GM12878 (cell line): ENCODE data around the gene GAREM1. TPM values are rescaled to one million over a fixed set of nuclear protein-coding genes. Genes with fewer than 3 reads are reported as not detected.

Experiments
- ATAC-seq: fragments of 200-7000 bp; cut with Tn5 transposase; 3 replicates; pipeline ENCODE4 v1.9.1; 2020; ENCODE audit warnings: mild to moderate bottlenecking, moderate library complexity
- BruUV-seq: library from RNA; stranded (reverse); fragments of 400-500 nt; replicated peaks from 2 replicates; lab custom pipeline; 2021; lab: Mats Ljungman, UMichigan
- CTCF ChIA-PET: fragments of 300-600 bp; sonication (Branson Sonifier 250); formaldehyde crosslinking; extraction: SDS; loops from one replicate; lab custom pipeline; 2021; ENCODE audit warnings: inconsistent platforms; lab: Yijun Ruan, JAX
- POLR2A ChIA-PET: fragments of 350-600 bp; formaldehyde crosslinking; extraction: SDS; loops from one replicate; lab custom pipeline; 2021; ENCODE audit warnings: inconsistent platforms; lab: Charles Lee
- RAD21 ChIA-PET: fragments of 300-600 bp; sonication (Branson Sonifier 250); formaldehyde crosslinking; loops from one replicate; lab custom pipeline; 2023; ENCODE audit warnings: antibody characterized with exemption; ENCODE audit not compliant: unreplicated experiment; lab: Charles Lee
- SMC1A ChIA-PET: fragments of 300-600 bp; sonication (Branson Sonifier 250); formaldehyde crosslinking; loops from one replicate; lab custom pipeline; 2023; ENCODE audit not compliant: unreplicated experiment, uncharacterized antibody; lab: Charles Lee
- DNase-seq: peaks from one replicate; pipeline ENCODE4 v3.0.0-alpha.2; 2011; ENCODE audit warnings: low read depth, low spot score
- FAIRE-seq: peaks from 3 replicates; lab custom pipeline; 2011; peaks lifted over from hg19 to GRCh38; lab: Jason Lieb, UNC
- H2AFZ ChIP-seq: 2 replicates; pipeline ENCODE4 v1.6.0; 2011; ENCODE audit warnings: low read depth, low read length, control low read depth; ENCODE audit not compliant: control insufficient read depth
- H3K27ac ChIP-seq: 2 replicates; pipeline ENCODE4 v1.5.1; 2011; ENCODE audit warnings: control low read depth; ENCODE audit not compliant: control insufficient read depth, insufficient read depth
- H3K27me3 ChIP-seq, 2 experiments: replicated peaks in 1 of 2; 2 replicates each; pipeline versions ENCODE4 v1.6.0 to v1.6.1; 2011; ENCODE audit warnings: low read length in 1 of 2; ENCODE audit not compliant: control insufficient read depth in 2 of 2, insufficient read depth in 2 of 2
- H3K36me3 ChIP-seq, 2 experiments: 2 replicates each; pipeline ENCODE4 v1.5.1; 2011; ENCODE audit warnings: low read length in 1 of 2; ENCODE audit not compliant: control insufficient read depth in 2 of 2, insufficient read depth in 2 of 2
- H3K4me1 ChIP-seq: 2 replicates; pipeline ENCODE4 v1.6.1; 2011; ENCODE audit warnings: mild to moderate bottlenecking, low read length, moderate library complexity, mixed read lengths; ENCODE audit not compliant: control insufficient read depth, insufficient read depth
- H3K4me2 ChIP-seq: 2 replicates; pipeline ENCODE4 v1.6.0; 2011; ENCODE audit warnings: control low read depth; ENCODE audit not compliant: control insufficient read depth, insufficient read depth
- H3K4me3 ChIP-seq: fragments of 200-600 bp; sonication (generic); 2 replicates; pipeline ENCODE4 v1.5.1; 2016
- H3K79me2 ChIP-seq: 2 replicates; pipeline ENCODE4 v1.6.0; 2011; ENCODE audit warnings: low read length; ENCODE audit not compliant: control insufficient read depth, insufficient read depth
- H3K9ac ChIP-seq: 2 replicates; pipeline ENCODE4 v1.8.0; 2011; ENCODE audit warnings: low read length, control low read depth, mixed read lengths; ENCODE audit not compliant: control insufficient read depth, insufficient read depth
- H3K9me3 ChIP-seq: replicated peaks from 3 replicates; pipeline ENCODE4 v1.5.1; 2011; ENCODE audit warnings: mild to moderate bottlenecking, low read length; ENCODE audit not compliant: control insufficient read depth, insufficient read depth
- H4K20me1 ChIP-seq: 2 replicates; pipeline ENCODE4 v1.6.0; 2011; ENCODE audit not compliant: control insufficient read depth, insufficient read depth
- BCL11A ChIP-seq: IDR thresholded peaks from 2 replicates; pipeline ENCODE4 v1.6.1; 2011; ENCODE audit warnings: low read depth, low read length
- CEBPB ChIP-seq, 2 experiments: fragments of 150-350 bp in 1 of 2; IDR thresholded peaks; 2 replicates each; pipeline ENCODE4 v1.6.1; 2012 to 2014; ENCODE audit warnings: low read depth in 2 of 2, low read length in 2 of 2, borderline replicate concordance in 1 of 2, inconsistent platforms in 1 of 2
- DPF2 ChIP-seq: fragments of 450-650 bp; IDR thresholded peaks from 2 replicates; pipeline ENCODE4 v1.6.1; 2017; ENCODE audit warnings: mild to moderate bottlenecking
- IKZF1 ChIP-seq: fragments of 450-650 bp; conservative IDR thresholded peaks from 2 replicates; pipeline ENCODE4 v1.6.1; 2017; ENCODE audit warnings: antibody characterized with exemption, mild to moderate bottlenecking
- MEF2A ChIP-seq: IDR thresholded peaks from 2 replicates; pipeline ENCODE4 v1.6.1; 2011; ENCODE audit warnings: low read depth, mild to moderate bottlenecking, low read length, moderate library complexity; ENCODE audit not compliant: insufficient read depth
- NFYA ChIP-seq: IDR thresholded peaks from 2 replicates; pipeline ENCODE4 v1.6.1; 2011; ENCODE audit warnings: low read depth, mild to moderate bottlenecking, low read length, improper control_type of control experiment, borderline replicate concordance
- PAX5 ChIP-seq: IDR thresholded peaks from 2 replicates; pipeline ENCODE4 v1.6.1; 2011; ENCODE audit warnings: low read depth, low read length, borderline replicate concordance
- PML ChIP-seq: IDR thresholded peaks from 2 replicates; pipeline ENCODE4 v1.6.1; 2012; ENCODE audit warnings: low read length, inconsistent platforms
- RAD21 ChIP-seq: IDR thresholded peaks from 2 replicates; pipeline ENCODE4 v1.6.1; 2011; ENCODE audit warnings: mild to moderate bottlenecking, low read depth, low read length, moderate library complexity; ENCODE audit not compliant: insufficient read depth
- SMC3 ChIP-seq: IDR thresholded peaks from 2 replicates; pipeline ENCODE4 v1.6.1; 2011; ENCODE audit warnings: low read length, improper control_type of control experiment, borderline replicate concordance
- ZBED1 ChIP-seq: IDR thresholded peaks from 2 replicates; pipeline ENCODE4 v1.6.1; 2016; ENCODE audit warnings: borderline replicate concordance
- ZNF207 ChIP-seq: fragments of 450-650 bp; IDR thresholded peaks from 2 replicates; pipeline ENCODE4 v1.6.1; 2014; ENCODE audit warnings: antibody characterized with exemption, mild to moderate bottlenecking, borderline replicate concordance
- WGBS: methylation state at CpG from one replicate; pipeline ENCODE4 v1.1.6; 2016; ENCODE audit warnings: low lambda C conversion rate; ENCODE audit not compliant: insufficient replicate concordance, insufficient coverage; ENCODE audit errors: missing lambda C conversion rate; 5-methylcytosine and 5-hydroxymethylcytosine counted together
- in situ Hi-C: fragments of 300-500 bp; cut with MboI; formaldehyde crosslinking; loops from 9 replicates; pipeline ENCODE4 v1.14.3; 2018; ENCODE audit warnings: mixed read lengths
- intact Hi-C: fragments of 100-400 bp; cut with micrococcal nuclease; formaldehyde crosslinking; loops from one replicate; pipeline ENCODE4 v1.14.2; 2022; ENCODE audit not compliant: unreplicated experiment
- polyA plus RNA-seq, 11 experiments: library from polyadenylated mRNA; depleted of rRNA in 4 of 11; unstranded in 6 of 11; stranded (reverse) in 5 of 11; fragments of >200 nt; fragmentation: Nextera tagmentation in 4 of 11; fragmentation: Illumina TruSeq in 1 of 11; extraction: Ambion mirVana in 4 of 11; extraction: Trizol in 1 of 11; gene quantifications; 1 replicate in 1 of 11; 2 replicates in 10 of 11; pipeline versions ENCODE4 v1.2.1 to v1.2.3, GENCODE V29; 2011 to 2016; ENCODE audit warnings: inconsistent platforms in 2 of 11, missing spikeins in 2 of 11, low read depth in 1 of 11
- total RNA-seq, 4 experiments: library from RNA; depleted of rRNA in 3 of 4; stranded (reverse); fragments of >200 nt in 3 of 4; fragmentation: Illumina TruSeq in 1 of 4; extraction: Trizol in 1 of 4; gene quantifications; 2 replicates each; pipeline versions ENCODE4 v1.2.1 to v1.2.3, GENCODE V29; 2013 to 2021

GAREM1 gene
- total and polyA plus RNA-seq, 10 of the 15 experiments (the other 5 are each of a cell fraction or from before 2014, with no cell fraction given), result 0.05 to 0.29 (median 0.05) TPM; not detected in 7

DNA sequence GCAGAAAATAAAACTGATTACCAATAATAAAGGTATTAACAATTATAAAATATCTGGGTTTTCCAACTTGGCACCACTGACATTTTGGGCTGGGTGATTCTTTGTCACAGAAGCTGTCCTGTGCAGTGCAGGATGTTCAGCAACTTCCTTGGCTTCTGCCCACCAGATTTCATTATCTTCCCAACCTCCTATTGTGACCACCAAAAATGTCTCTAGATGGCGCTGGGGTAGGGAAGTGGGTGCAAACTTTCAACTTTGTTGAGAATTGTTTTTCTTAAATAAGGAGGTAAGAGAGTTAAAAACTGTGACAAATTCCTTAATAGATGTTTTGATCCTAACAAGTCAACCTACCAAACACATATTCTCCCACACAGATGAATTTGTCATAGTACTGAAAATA, 90.1 kb downstream of the GAREM1 start:
- no peak for DNase-seq
- RAD21 ChIA-PET, result no interaction called here
- no TSS peak for BruUV-seq
- POLR2A ChIA-PET, result no interaction called here
- ATAC-seq, result no peak
- Histone ChIP-seq H3K36me3 (no peaks in the 10 kb centered on the region), H3K79me2 (no peaks in the 10 kb centered on the region), H3K4me2 (no peak overlapping the region), H3K27ac (no peak overlapping the region), H2AFZ (no peak overlapping the region), H3K9ac (no peak overlapping the region), H3K4me1 (no peaks in the 10 kb centered on the region), H3K27me3 (no peaks in the 10 kb centered on the region), H4K20me1 (no peaks in the 10 kb centered on the region), H3K4me3 (no peak overlapping the region), H3K9me3 (no peaks in the 10 kb centered on the region)
- SMC1A ChIA-PET, result no interaction called here
- 0% methylated on average over 1 of the region's 1 CpG for WGBS
- in situ Hi-C loops (no loop called here), intact Hi-C loops (no loop called here)
- no peak for TF ChIP-seq SMC3
- TF ChIP-seq RAD21, result 0 out of 2 replicates have a peak, but pooled peaks have one; percentile 1
- no peak for TF ChIP-seq BCL11A
- FAIRE-seq, result no peak
- CTCF ChIA-PET, result interaction anchor here (0.9 kb wide), 1 partner anchor 227 kb away, joined by 4 read pairs; no protein-coding TSS in a partner anchor

DNA sequence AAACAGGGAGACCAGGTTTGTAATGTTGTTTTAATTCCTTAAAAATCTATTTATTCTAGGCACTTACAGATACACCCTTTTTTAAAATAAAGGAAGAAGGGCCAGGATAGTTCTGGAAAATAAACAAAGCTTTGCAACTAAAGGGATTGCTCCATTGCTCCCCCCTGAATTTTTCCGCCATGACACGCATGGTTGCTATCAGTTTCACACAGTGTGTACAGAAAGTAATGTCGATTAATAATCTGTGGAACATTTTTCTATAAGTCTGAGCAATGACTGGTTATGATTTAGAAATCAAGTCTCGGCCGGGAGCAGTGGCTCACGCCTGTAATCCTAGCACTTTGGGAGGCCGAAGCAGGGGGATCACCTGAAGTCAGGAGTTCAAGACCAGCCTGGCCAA, 90.8 kb downstream of the GAREM1 start:
- DNase-seq (no peak), FAIRE-seq (no peak), ATAC-seq (no peak)
- intact Hi-C loops, result no loop called here
- Histone ChIP-seq H3K27me3 (no peaks in the 10 kb centered on the region), H3K27ac (no peak overlapping the region), H3K36me3 (no peaks in the 10 kb centered on the region), H4K20me1 (no peaks in the 10 kb centered on the region), H3K4me2 (no peak overlapping the region), H3K4me1 (no peaks in the 10 kb centered on the region), H2AFZ (no peak overlapping the region), H3K9ac (no peak overlapping the region), H3K9me3 (no peaks in the 10 kb centered on the region), H3K79me2 (no peaks in the 10 kb centered on the region), H3K4me3 (no peak overlapping the region)
- in situ Hi-C loops, result no loop called here
- ChIA-PET SMC1A (interaction anchor here (0.6 kb wide), 1 partner anchor 346 kb away, joined by 3 read pairs; no protein-coding TSS in a partner anchor), POLR2A (interaction anchor here (0.7 kb wide), 1 partner anchor 47 kb away, joined by 6 read pairs; no protein-coding TSS in a partner anchor), CTCF (interaction anchor here (0.6 to 0.9 kb wide), 3 partner anchors 28 to 226 kb away, joined by 3 to 4 read pairs (median 3); no protein-coding TSS in a partner anchor), RAD21 (no interaction called here)
- TF ChIP-seq ZBED1 (no peak), CEBPB (IDR thresholded peaks at IDR 0.05; ENCODE audit: borderline replicate concordance in 1 of 2, low read depth in 2 of 2, low read length in 2 of 2) (no peak), MEF2A (no peak), PML (no peak), ZNF207 (no peak), PAX5 (no peak), NFYA (no peak), IKZF1 (no peak), DPF2 (no peak)
- WGBS, result 41% methylated on average over 7 of the region's 7 CpGs
- BruUV-seq, result no TSS peak
